ENCODE results near the gene C5orf63. TPM values are rescaled to one million over a fixed set of nuclear protein-coding genes. Genes with fewer than 3 reads are reported as not detected.
"Not testable (repeated sequence)": the region's sequence is repeated elsewhere in the genome, so short reads cannot be mapped to it uniquely, and the experiment has no call there.

Gene C5orf63
- total RNA-seq, 1 donor from 2014 or later: 1.3 TPM

GRCh38 chr5:127076315-127077129 lies 3.2 kb upstream of the C5orf63 start:
- DNase-seq (ENCODE audit: low read depth, low spot score): peak; percentile 75

GRCh38 chr5:127074466-127074865 lies 1.2 kb upstream of the C5orf63 start:
- DNase-seq (ENCODE audit: low read depth, low spot score): no peak

GRCh38 chr5:127070243-127070642 lies 3.1 kb downstream of the C5orf63 start:
- DNase-seq (ENCODE audit: low read depth, low spot score): peak; percentile 80

GRCh38 chr5:127068493-127069214 lies 4.6 kb downstream of the C5orf63 start:
- peak; percentile 52 for DNase-seq (ENCODE audit: low read depth, low spot score)

DNA sequence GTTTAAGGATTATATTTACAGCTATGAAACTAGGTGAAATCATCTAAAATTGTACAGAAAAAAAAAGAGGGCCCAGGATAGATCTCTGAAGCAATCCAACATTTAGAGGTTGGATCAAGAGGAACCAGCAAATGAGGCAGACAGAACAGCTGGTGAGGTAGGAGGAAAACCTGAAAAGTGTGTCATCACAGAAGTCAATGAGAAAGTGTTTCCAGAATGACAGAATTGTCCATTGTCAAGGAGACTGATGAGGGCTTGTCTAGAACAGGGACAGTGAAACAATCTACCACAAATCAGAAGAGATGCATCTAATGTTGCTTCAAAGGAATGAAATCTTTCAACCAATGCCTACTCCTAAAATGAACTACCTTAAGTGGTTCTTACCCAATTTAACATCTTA lies 6.6 kb downstream of the C5orf63 start:
- DNase-seq (ENCODE audit: low read depth, low spot score): no peak

DNA sequence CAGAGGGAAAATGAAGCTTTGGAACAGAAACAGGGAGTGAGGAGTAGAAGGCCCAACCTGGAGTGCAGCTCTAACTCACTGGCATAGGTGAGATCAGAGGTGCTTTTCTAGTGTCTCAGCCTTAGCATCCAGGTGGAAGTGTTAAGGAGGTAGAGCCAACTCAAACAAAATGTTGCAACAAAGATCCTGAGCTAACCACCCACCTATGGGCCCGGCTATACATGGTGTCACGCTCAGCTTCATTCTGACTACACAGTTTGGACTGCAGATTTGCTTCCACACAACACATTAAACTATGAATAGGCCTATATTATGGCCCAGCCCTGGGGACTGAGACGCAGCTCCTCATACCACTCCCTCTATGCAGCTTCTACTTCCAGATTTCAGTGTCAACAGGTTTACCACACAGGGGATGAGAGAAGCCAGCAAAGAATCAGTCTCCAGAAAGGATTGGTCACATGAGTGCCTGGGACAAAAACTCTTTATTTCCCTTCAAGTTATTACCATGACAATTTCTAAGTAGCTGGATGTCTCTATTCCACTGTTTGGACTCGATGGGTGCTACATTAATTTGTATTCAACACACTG lies 9.0 kb downstream of the C5orf63 start:
- DNase-seq (ENCODE audit: low read depth, low spot score): no peak

DNA sequence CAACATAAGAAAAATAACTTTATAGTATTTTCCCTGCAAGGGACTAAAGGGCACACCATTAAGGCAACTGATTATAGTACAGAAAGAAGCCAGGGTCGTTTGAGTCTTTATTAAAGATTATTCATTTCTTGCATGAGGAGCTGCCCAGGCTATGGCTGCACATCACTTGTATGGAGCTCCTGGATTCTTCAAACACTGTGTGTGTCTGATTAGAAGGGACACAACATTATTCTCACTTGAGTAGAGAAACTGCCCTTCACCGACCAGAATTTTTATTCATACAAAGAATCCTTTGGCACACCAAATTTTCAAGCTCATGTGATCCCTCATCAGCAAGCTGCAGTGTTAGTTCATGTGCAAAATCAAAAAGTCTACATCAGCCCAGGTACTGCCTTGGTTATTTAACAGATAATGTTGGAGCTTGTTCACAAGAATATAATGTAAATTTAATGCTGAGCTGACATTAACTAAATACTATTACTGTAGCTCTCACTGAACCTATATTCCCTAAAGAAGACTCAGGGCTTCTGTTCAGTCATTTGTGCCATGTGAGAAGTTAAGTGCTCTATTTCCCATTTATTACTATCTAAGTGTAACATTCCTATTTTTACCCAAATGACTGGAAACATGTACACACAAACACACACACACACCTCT lies 9.9 kb downstream of the C5orf63 start:
- DNase-seq (ENCODE audit: low read depth, low spot score): no peak

- no peak for DNase-seq (ENCODE audit: low read depth, low spot score)
Observed at GRCh38 chr5:127061956-127062355, 11.3 kb downstream of the C5orf63 start.

DNA sequence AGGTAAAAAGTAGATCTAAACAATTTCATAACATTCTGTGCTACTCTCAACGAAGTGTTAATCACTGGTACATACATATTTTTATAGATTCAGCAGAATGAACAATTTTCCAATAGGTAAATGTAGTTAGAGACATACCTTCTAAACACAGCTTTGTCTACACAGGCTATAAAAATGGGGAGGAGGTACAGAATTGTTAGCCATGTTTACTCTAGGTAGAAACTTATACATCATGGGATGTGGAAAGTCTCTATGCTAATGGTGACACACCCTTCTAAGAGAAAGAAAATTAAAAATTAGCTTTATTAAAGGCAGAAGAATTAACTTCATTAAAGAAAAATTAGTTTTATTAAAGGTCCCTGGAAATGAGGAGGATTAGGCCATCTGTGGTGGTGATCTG lies 11.8 kb downstream of the C5orf63 start:
- DNase-seq (ENCODE audit: low read depth, low spot score): no peak

- no peak for DNase-seq (ENCODE audit: low read depth, low spot score)
Observed at GRCh38 chr5:127060470-127060985, 12.8 kb downstream of the C5orf63 start.

DNA sequence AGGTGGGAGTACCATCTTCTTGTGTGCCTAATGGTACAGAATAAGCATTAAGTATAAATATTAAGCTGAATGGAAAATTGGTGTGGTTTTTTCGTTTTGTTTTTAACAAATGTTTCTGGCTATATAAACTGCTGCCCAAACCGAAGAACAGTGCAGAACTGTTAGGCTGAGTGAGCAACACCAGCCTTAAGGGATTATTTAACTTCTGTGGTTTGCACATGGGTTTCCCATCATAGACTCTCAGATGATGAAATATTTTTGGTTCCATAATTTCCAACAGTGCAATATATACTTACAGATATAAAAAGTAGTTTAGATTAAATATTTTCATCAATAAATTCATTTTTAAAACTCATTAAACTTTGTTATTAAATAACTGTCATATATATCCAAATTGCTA lies 16.4 kb downstream of the C5orf63 start:
- DNase-seq (ENCODE audit: low read depth, low spot score): no peak

DNA sequence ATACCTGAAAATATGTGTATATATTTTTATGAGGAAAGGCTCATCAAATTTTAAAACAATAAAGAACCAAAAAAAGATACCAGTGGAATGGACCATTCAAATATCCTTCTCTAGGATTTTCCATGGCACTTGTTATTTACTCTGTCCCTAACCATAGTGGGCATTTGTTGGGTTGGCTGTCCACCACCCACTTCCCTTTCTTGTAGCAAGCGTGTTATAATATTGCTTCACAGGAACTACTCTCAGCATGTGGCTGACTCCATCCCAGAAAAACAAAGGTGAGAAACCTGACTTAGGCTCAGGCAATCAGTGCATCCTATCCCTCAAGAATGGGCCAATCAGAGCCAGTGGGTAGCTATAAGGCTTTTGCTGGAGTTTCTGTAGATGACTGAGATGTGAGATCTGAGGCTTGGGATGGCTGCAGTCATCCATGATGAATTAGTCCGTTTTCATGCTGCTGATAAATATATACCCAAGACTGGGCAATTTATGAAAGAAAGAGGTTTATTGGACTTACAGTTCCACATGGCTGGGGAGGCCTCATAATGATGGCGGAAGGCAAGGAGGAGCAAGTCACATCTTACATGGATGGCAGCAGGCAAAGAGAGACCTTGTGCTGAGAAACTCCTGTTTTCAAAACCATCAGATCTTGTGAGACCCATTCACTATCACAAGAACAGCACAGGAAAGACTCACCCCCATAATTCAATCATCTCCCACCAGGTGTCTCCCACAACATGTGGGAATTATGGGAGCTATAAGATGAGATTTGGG lies 17.2 kb downstream of the C5orf63 start:
- DNase-seq (ENCODE audit: low read depth, low spot score): no peak

- DNase-seq (ENCODE audit: low read depth, low spot score): not testable (repeated sequence)
Observed at GRCh38 chr5:127053551-127053950, 19.8 kb downstream of the C5orf63 start.

- no peak for DNase-seq (ENCODE audit: low read depth, low spot score)
Observed at GRCh38 chr5:127053049-127053448, 20.3 kb downstream of the C5orf63 start.

GRCh38 chr5:127051591-127051990 lies 21.7 kb downstream of the C5orf63 start:
- no peak for DNase-seq (ENCODE audit: low read depth, low spot score)

- DNase-seq (ENCODE audit: low read depth, low spot score): no peak
Observed at GRCh38 chr5:127046343-127047072, 26.8 kb downstream of the C5orf63 start.

GRCh38 chr5:127042593-127042992 lies 30.7 kb downstream of the C5orf63 start:
- DNase-seq (ENCODE audit: low read depth, low spot score): no peak

DNA sequence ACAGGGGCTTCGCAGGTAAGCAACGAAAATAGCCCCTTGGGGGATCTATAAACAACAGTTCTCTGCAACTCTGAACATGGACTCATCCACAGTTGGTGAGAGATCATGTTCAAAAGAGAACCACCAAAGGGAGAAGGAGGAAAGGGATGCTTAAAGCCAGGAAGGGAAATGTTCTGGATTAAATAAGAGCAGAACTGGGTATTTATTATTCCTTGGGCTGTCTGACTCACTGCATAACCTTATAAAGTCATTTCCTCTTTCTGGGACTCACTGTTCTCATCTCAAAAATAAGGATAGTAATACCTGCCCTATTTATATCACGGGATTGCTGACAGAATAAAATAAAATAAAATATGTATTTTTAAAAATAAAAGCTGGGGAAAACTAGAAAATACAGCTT lies 31.7 kb downstream of the C5orf63 start:
- peak; percentile 49 for DNase-seq (ENCODE audit: low read depth, low spot score)

DNA sequence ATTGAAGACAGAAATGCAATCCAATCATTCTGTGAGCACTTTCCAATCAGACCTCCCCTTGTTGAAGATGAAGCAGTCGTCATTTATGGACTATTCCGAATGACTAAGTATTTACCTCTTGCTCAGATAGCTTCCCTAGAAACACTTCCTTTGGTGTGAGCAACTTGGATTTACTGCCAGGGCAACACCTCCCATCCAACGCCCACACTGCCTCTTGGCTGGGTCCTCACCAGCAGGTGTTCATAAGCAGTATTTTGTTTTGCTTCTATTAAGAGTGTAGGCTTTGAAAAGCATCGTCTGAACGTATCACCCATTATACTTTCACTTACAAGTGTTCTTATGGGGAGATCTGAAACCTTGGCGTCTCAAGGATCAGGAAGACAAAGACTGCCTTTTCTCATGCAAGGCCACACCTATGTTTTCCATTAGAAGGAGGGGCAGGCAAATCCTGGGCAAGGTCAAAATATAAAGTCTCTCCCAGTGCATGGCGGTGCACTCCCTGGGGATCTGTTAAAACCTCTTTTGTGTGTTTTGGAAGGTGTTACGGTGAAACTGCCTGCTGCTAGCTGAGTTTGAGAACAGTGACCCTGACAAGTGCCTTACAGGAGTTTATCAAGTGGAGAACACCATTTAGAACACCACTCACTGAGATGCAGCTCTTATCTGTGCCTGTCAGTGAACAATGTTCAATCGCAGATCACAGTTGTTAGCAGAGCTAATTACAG lies 32.3 kb downstream of the C5orf63 start:
- peak; percentile 85 for DNase-seq (ENCODE audit: low read depth, low spot score)

- no peak for DNase-seq (ENCODE audit: low read depth, low spot score)
Observed at GRCh38 chr5:127038550-127038949, 34.8 kb downstream of the C5orf63 start.
